H1 (cell line): Measurements from ENCODE around the gene B9D2. TPM values are rescaled to one million over a fixed set of nuclear protein-coding genes. Genes with fewer than 3 reads are reported as not detected.
A peak's percentile ranks its signal among the peaks of the same experiment; 100 is the strongest.

ENCODE experiments used
- ATF2 ChIP-seq: IDR thresholded peaks from 2 replicates; pipeline ENCODE4 v1.6.1; 2012; ENCODE audit warnings: low read length, inconsistent platforms
- CEBPB ChIP-seq: IDR thresholded peaks from 2 replicates; pipeline ENCODE4 v1.6.1; 2012; ENCODE audit warnings: low read depth, low read length
- CREB1 ChIP-seq: IDR thresholded peaks from 2 replicates; pipeline ENCODE4 v1.6.1; 2012; ENCODE audit warnings: inconsistent platforms
- EP300 ChIP-seq, 2 experiments: IDR thresholded peaks; 1 replicate in 1 of 2; 2 replicates in 1 of 2; pipeline ENCODE4 v1.6.1; 2011 to 2012; ENCODE audit warnings: low read depth in 2 of 2, low read length in 2 of 2, mild to moderate bottlenecking in 2 of 2, borderline replicate concordance in 1 of 2, inconsistent platforms in 1 of 2, moderate library complexity in 1 of 2
- GTF2F1 ChIP-seq: IDR thresholded peaks from 2 replicates; pipeline ENCODE4 v1.6.1; 2012; ENCODE audit warnings: low read depth, low read length, improper control_type of control experiment, borderline replicate concordance
- KDM4A ChIP-seq: IDR thresholded peaks from one replicate; pipeline ENCODE4 v1.7.1; 2012; ENCODE audit warnings: low read depth, mild to moderate bottlenecking, moderate library complexity, low read length, inconsistent platforms; ENCODE audit not compliant: severe bottlenecking
- NRF1 ChIP-seq: IDR thresholded peaks from 2 replicates; pipeline ENCODE4 v1.6.1; 2011; ENCODE audit warnings: mild to moderate bottlenecking, low read depth, low read length, improper control_type of control experiment
- POLR2A ChIP-seq, 2 experiments: IDR thresholded peaks; 1 replicate in 1 of 2; 2 replicates in 1 of 2; pipeline ENCODE4 v1.6.1; 2011; ENCODE audit warnings: low read depth in 2 of 2, low read length in 2 of 2, mild to moderate bottlenecking in 2 of 2; ENCODE audit errors: control extremely low read depth in 1 of 2
- POU5F1 ChIP-seq: IDR thresholded peaks from 2 replicates; pipeline ENCODE4 v1.6.1; 2011; ENCODE audit warnings: low read depth, mild to moderate bottlenecking, low read length, moderate library complexity
- RBBP5 ChIP-seq: IDR thresholded peaks from 2 replicates; pipeline ENCODE4 v1.7.1; 2012; ENCODE audit warnings: low read depth, mild to moderate bottlenecking, inconsistent platforms, low read length, moderate library complexity, borderline replicate concordance
- SIN3A ChIP-seq, 2 experiments: IDR thresholded peaks in 1 of 2; conservative IDR thresholded peaks in 1 of 2; 2 replicates each; pipeline ENCODE4 v1.6.1; 2011 to 2012; ENCODE audit warnings: low read length in 2 of 2, improper control_type of control experiment in 1 of 2, low read depth in 1 of 2, mild to moderate bottlenecking in 1 of 2
- SP1 ChIP-seq: IDR thresholded peaks from 2 replicates; pipeline ENCODE4 v1.6.1; 2011; ENCODE audit warnings: low read depth, low read length
- SP2 ChIP-seq: IDR thresholded peaks from 2 replicates; pipeline ENCODE4 v1.6.1; 2012; ENCODE audit warnings: mild to moderate bottlenecking, low read length, inconsistent platforms
- TAF1 ChIP-seq: IDR thresholded peaks from 2 replicates; pipeline ENCODE4 v1.6.1; 2011; ENCODE audit warnings: mild to moderate bottlenecking, low read depth, low read length
- TAF7 ChIP-seq: optimal IDR thresholded peaks from 2 replicates; pipeline ENCODE3; 2011; ENCODE audit warnings: low read depth, mild to moderate bottlenecking, inconsistent platforms, low read length, moderate library complexity, borderline replicate concordance
- TBP ChIP-seq: IDR thresholded peaks from 2 replicates; pipeline ENCODE4 v1.6.1; 2011; ENCODE audit warnings: low read depth, low read length, improper control_type of control experiment
- polyA plus RNA-seq, 7 experiments: library from polyadenylated mRNA; depleted of rRNA in 3 of 7; stranded (reverse) in 5 of 7; unstranded in 2 of 7; fragments of >200 nt in 5 of 7; fragments of 200-250 nt in 2 of 7; gene quantifications; 1 replicate in 5 of 7; 2 replicates in 1 of 7; 4 replicates in 1 of 7; pipeline versions ENCODE4 v1.2.1 to v1.2.3, GENCODE V29; 2011 to 2013; ENCODE audit warnings: missing spikeins in 2 of 7, mixed read lengths in 2 of 7
- total RNA-seq: library from RNA; stranded (reverse); fragmentation: NEBNext Ultra II Directional; extraction: Animal tissue kit (Norgen Biotek cat#: 25700); gene quantifications from 2 replicates; pipeline ENCODE4 v1.2.1, GENCODE V29; 2021
- TF ChIP-seq, protein P1 (sequence below): IDR thresholded peaks from 2 replicates; pipeline ENCODE4 v1.6.1; 2012; ENCODE audit warnings: inconsistent platforms
- TF ChIP-seq, protein P2 (sequence below): IDR thresholded peaks from 2 replicates; pipeline ENCODE4 v1.6.1; 2012; ENCODE audit warnings: inconsistent platforms
- TF ChIP-seq, protein P3 (sequence below): IDR thresholded peaks from 2 replicates; pipeline ENCODE4 v1.6.1; 2011; ENCODE audit warnings: low read depth, mild to moderate bottlenecking, low read length; ENCODE audit not compliant: insufficient read depth

B9D2 gene
- total and polyA plus RNA-seq, 2 of the 8 experiments (the other 6 are each of a cell fraction or from before 2014, with no cell fraction given), result 4.9 to 6.3 TPM

DNA sequence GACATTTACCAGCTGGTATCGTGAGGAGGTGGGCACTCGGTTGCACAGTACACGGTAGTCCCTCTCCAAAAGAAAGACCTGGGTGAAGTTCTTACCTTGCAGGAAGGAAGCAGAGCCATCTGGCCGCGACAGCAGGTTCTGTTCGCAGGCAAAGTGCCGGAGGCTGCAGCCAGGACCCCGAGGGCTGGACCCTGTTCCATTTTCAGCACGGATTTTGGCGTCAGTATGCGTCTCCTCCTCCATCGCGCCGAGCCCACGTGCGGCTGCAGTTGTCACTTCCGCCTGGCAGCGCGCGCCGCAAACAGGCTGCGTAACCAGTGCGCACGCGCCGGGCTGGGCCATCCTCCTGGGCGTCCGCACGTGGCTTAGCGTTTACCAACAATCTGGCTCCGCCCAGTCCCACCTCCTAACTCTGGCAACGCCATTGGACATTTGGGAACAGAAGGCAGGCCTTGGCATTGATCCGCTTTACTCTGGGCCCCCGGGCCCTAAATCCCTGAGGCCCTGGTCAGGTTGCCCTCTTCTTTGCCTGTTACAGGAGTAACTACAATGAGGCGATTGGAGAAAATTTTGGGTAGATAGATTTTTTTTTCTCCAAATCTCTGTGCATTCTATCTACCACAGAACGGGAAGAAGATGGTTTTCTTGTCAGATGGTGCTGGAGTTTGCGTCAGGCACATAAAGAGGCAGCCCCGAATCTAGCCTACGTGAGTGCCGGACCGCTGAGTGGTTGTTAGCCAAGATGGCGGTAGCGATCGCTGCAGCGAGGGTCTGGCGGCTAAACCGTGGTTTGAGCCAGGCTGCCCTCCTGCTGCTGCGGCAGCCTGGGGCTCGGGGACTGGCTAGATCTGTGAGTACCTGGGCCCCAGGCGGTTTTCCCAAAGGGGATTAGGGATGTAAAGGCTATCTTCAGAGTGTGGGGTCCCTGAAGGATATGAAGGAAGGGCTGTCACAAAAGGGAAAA, 33.4 kb upstream of the B9D2 start, which contains the start of the genes BCKDHA and EXOSC5 (continued):
- peak; percentile 34 for TF ChIP-seq KDM4A
- TF ChIP-seq CEBPB, result 0 out of 2 replicates have a peak, but pooled peaks have one; percentile 1
- peak; percentile 33; the same call in 1 of the 2 replicates for TF ChIP-seq CREB1
- TF ChIP-seq RBBP5, result peak; percentile 78; the same call in 1 of the 2 replicates
- TF ChIP-seq TAF7, result peak; percentile 39
- no peak for TF ChIP-seq GTF2F1
- TF ChIP-seq, protein P1, sequence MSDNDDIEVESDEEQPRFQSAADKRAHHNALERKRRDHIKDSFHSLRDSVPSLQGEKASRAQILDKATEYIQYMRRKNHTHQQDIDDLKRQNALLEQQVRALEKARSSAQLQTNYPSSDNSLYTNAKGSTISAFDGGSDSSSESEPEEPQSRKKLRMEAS, result peak; percentile 100
- peak; percentile 99 to 100 for TF ChIP-seq SIN3A (conservative IDR thresholded peaks at IDR 0.05 in 1 of 2, IDR thresholded peaks at IDR 0.05 in 1 of 2; ENCODE audit: low read depth in 1 of 2, low read length in 2 of 2)
- TF ChIP-seq SP2, result no peak
- TF ChIP-seq, protein P2, sequence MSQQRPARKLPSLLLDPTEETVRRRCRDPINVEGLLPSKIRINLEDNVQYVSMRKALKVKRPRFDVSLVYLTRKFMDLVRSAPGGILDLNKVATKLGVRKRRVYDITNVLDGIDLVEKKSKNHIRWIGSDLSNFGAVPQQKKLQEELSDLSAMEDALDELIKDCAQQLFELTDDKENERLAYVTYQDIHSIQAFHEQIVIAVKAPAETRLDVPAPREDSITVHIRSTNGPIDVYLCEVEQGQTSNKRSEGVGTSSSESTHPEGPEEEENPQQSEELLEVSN, result peak; percentile 93
- no peak for TF ChIP-seq SP1
- peak; percentile 95 for TF ChIP-seq NRF1
- TF ChIP-seq, protein P3, sequence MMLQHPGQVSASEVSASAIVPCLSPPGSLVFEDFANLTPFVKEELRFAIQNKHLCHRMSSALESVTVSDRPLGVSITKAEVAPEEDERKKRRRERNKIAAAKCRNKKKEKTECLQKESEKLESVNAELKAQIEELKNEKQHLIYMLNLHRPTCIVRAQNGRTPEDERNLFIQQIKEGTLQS, result peak; percentile 53; the same call in 1 of the 2 replicates
- TF ChIP-seq EP300 (IDR thresholded peaks at IDR 0.05; ENCODE audit: borderline replicate concordance in 1 of 2, low read depth in 2 of 2, low read length in 2 of 2), result no peak
- TF ChIP-seq TBP, result peak; percentile 58
- peak; percentile 47 to 62 for TF ChIP-seq POLR2A (IDR thresholded peaks at IDR 0.05; ENCODE audit: control extremely low read depth in 1 of 2, low read depth in 2 of 2, low read length in 2 of 2)
- no peak for TF ChIP-seq POU5F1
- TF ChIP-seq ATF2, result 0 out of 2 replicates have a peak, but pooled peaks have one; percentile 1
- peak; percentile 84 for TF ChIP-seq TAF1
